Hematopoietic multipotent progenitor cell treated with erythropoietin and hydrocortisone succinate and interleukin-3 and kit ligand, for 6 days (in vitro differentiated cells): ENCODE results near the gene SRD5A3.

Experiments
- DNase-seq: peaks from one replicate; pipeline ENCODE4 v3.0.0-alpha.2; 2015

The SRD5A3 gene

DNA sequence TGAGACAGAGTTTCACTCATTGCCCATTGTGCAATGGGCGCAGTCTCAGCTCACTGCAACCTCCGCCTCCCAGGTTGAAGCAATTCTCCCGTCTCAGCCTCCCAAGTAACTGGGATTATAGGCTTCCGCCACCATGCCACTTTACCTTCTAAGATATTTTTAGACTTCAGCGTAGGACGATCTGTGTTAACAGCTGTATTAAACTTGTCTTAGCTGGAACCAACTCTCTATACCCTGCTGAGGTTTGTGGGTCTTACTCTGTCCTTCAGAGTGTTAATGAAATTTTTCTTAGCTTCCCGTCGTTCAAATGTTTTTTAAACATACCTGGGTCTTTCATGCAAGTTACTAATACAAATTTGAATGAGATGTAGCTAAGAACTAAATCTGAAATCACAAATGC is 64.4 kb downstream of the SRD5A3 start:
- DNase-seq, result no peak

DNA sequence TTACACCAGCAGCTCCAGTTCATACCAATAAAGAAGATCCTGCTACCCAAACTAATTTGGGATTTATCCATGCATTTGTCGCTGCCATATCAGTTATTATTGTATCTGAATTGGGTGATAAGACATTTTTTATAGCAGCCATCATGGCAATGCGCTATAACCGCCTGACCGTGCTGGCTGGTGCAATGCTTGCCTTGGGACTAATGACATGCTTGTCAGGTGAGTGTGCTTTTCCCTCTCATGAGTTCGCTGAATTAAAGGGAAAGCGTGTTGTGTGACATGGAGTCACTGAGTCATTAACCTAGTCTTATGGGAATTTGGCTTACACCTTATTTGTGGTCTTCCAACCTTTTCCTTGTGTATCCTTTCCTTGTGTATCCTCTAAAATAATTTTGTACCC is 65.6 kb downstream of the SRD5A3 start:
- DNase-seq, result no peak

DNA sequence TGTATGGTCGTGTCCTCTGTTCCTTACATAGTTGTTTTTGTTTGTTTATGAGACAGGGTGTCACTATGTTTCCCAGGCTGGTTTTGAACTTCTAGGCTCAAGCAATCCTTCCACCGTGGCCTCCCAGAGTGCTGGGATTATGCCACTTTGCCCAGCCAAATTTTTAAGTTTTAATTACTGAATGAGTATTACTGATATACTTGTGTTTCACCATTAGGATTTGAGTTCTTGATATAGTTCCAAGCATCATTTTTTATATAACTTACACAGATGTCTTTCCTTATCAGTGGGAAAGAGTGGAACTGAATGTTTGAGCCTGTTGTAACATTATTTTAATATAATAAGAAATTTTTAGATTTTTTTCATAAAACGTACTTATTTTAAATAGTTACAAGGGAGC is 70.1 kb downstream of the SRD5A3 start:
- DNase-seq, result no peak
